HT1080 (cell line): ENCODE data around the gene GPC5. TPM values are rescaled to one million over a fixed set of nuclear protein-coding genes. Genes with fewer than 3 reads are reported as not detected.

ENCODE experiments used
- DNase-seq: peaks from one replicate; pipeline ENCODE4 v3.0.0-alpha.2; 2015; ENCODE audit warnings: low read depth
- total RNA-seq: library from RNA; depleted of rRNA; stranded (reverse); fragments of >200 nt; shearing (Covaris generic); gene quantifications from 2 replicates; pipeline ENCODE4 v1.2.3, GENCODE V29; 2014

GPC5 gene
- total RNA-seq, 1 experiment from 2014 or later, result 0.14 TPM

DNA sequence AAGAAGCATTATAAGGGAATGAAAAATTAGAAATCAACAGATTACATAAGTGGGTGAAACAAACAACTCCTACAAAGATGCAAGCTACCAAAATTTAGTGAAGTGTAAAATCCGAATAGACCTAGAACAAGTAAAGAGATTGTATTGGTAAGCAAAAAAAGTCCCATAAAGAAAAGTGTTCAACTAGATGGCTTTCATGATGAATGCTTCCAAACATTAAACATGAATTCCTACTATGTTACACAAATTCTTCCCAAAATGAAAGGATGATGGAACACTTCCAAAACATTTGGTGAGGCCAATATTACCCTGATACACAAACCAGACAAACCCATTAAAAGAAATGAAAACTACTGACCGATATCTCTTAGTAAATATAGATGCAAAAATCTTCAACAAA, 139.0 kb downstream of the GPC5 start:
- no peak for DNase-seq

DNA sequence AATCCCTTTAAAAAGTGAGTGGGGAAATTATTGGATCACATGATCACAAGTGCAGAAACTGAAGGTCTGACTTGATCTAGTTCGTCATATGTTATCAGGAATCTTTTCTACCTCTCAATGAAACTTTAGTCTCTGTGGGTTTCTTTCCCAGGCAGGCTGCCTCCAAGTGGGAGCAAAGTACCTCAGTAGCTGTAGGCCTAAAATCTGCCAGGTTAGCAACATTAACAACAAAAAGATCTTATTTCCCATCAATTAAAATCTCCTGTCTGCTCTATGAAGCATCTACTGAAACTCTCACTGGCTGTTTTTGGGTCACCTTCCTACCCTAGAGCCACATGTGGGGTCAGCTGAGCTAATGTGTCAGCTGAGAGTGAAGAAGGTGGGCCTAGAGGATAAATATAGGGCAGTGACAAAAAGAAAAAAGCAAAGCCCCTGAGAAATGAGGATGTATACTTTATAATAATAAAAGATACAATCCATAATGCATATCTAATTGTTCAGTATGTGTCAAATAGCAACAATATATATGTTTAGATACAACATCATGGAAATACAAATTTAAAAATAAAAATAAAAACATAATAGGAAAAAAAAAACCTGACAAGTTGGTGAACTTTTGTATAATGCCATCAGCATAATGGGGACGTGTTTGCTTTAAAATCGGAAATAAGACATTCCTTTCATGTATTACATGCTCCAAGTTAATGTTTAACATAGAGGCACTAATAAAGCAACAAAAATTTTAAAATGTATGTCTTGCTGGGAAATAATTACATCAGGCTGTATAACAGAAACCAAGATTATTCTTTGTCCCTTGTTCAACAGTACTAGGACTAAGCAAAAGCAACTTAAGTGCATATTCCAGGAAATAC, 141.1 kb downstream of the GPC5 start:
- DNase-seq, result no peak

DNA sequence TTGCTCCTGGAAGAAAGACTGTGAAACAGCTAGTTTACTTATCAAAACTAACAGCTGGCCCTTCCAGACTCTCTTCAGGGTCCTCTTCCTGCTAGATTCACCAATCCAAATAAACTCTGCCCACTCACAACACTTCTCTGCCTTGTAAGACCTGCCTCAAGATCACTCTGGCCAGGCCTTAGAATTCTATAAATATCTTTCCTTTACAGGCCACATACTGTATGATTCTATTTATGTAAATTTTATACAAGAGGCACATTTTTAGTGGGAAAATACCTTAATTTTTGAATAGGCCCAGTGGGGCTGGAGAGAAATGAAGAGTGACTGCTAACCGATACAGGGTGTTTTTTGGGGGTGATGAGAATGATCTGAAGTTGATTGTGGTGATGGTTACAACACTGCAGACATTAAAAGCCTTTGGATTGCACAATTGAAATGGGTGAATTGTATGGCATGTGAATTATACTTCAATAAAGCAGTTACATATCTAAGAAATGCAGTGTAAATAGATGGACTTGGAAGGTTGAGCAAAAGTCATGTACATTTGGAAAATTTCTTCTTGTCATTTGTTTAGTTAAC, 141.8 kb downstream of the GPC5 start:
- DNase-seq, result no peak

DNA sequence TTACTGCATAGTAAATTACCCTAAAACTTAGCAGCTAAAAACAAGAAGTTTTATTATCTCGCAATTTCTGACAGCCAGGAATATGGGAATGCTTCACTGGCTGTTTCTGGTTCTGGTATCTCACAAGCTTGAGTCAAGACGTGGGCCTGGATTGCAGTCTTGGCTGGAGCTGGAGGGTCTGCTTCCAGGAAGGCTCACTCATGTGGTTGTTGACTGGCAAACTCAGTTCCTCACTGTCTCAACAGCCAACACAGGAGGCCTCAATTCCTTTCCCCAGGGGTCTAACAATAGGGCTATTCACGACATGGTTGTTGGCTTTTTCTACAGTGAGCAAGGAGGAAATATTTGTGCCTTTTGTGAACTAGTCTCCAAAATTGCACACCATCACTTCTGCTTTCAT, 146.3 kb downstream of the GPC5 start:
- DNase-seq, result peak; percentile 63

DNA sequence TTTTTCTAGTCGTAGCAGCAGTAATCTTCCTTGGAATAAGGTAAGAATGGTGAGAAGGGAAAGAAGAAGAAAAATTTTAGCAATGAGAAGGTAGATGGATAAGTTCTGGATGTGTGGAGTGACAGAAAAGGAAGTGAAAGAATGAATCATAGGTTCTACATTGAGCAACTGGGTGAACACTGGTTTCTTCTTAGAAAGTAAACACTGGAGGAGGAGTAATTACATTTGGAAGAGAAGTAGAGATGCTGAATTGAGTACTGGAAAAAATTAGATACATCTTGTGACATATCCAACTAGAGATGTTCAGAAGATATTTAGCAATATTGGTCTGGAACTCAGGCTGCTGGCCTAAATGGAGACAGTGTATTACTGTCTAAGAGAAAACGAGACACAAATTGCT, 148.5 kb downstream of the GPC5 start:
- peak; percentile 67 for DNase-seq

DNA sequence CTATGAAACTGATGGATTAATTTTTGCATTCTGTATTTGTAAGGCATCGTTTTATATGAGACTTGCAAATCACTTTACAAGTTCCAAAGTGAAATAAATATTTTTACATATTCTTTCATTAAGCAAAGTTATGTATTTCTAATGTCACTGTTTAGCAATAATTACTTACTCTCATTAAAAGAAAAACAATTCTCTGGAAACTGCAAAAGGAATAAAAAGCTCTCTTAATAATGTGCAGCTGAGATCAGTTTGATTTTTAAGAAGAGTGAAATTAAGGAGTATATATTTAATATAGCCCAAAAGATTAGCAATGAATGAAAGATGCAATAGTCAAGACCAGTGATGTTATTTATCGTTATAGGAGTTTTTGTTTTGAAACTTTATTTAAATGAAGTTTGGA, 155.2 kb downstream of the GPC5 start:
- DNase-seq, result no peak

DNA sequence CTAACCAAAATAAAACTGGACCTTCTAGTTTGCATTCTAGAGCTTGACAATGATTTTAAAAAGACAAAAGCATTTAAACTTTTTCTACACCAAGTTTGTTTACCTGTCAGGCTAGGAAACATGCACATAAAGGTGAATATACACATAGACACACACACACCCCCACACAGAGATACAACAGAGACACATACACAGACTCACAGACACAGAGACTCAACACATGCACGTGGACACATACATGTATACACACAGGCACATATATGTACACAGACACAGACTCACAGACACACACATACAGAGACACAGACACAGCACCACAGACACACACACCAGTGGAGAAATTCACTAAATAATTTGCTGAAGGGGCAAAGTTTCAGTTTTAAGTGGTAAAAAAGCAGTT, 155.7 kb downstream of the GPC5 start:
- no peak for DNase-seq

DNA sequence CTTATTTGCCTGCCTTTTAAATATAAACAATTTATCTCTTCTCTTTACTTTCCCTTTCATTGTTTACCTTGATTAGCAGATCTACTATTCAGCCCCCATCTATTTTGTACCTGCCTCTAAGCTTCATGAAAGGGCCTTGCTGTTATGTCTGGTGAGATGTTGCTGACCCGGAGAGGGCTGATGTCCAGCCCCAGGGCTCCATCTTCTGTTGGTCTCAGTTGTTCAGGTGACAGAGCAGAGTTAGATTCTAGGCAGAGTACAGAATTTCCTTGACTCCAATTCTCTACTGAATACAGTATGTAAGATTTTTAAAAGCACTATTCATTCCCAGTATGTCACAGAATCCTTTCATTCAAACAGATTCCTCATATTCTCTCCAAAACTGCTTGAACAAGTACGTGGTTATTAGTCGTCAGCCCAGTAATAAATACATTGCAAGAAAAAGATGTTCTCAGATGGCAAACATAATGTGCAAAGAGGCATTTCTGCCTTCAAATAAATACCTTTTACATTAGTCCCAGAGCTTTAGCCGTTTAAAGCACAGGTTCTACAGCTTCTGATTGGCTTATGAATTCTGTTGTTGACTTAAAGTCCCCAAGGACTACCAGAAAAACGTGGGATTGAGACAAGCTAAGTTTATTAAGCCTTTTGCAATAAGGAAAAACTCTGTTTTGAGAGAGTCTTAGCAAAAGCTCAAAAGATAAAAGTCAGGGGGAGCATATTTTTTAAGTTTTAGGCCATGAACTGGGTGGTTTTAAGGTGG, 159.1 kb downstream of the GPC5 start:
- peak; percentile 3 for DNase-seq

DNA sequence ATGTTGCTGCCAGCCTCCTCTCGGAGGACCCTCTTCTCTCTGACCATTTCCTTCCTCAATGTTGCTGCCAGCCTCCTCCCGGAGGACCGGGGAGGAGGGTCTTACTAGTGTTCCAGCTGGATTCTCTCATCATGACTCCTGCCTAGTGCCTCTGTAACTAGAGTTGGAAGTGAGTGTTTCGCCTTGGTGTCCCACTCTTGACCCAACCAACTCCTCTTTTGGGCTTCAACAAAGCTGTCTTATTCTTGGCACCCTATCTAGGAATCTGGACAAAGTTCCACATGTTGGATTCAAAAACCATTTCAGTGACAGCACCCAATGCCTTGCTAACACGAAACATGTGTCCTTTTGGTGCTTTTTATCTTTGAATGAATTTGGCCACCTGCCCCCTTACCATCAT, 165.4 kb downstream of the GPC5 start:
- DNase-seq, result no peak

DNA sequence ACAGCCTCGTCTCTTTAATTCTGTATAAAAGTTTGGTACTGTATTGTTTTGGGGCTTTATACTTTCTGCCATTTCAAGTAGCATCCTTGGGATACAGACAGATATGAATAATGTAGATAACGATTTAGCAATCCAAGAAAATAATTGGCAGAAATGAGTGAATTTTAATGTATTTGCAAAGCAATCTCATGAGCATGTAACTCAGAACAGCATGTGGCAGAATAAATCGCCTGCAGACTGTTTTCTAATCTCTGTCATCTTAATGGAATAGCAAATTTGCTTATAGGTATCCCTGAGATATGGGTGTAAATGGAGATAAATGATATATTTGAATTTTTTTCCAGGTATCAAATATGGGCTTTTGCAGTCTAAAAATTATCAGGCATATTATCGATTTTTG, 166.0 kb downstream of the GPC5 start:
- DNase-seq, result no peak

DNA sequence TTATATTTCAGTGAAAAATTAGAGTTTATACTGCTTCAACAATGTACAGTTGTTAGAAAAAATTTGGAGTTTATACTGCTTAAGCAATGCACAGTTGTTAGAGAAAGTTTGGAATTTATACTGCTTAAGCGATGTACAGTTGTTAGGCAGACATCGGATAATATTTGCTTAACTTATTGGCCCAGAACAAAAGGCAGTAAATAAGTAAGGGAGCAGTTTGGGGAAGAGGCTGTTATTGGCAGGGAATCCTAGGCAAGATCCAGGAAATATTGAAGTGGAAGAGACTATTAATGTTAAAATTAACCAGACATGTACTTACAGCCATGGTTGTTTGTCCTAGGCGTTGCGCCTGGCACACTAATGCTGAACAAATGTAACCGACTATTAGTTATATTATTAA, 166.9 kb downstream of the GPC5 start:
- no peak for DNase-seq

DNA sequence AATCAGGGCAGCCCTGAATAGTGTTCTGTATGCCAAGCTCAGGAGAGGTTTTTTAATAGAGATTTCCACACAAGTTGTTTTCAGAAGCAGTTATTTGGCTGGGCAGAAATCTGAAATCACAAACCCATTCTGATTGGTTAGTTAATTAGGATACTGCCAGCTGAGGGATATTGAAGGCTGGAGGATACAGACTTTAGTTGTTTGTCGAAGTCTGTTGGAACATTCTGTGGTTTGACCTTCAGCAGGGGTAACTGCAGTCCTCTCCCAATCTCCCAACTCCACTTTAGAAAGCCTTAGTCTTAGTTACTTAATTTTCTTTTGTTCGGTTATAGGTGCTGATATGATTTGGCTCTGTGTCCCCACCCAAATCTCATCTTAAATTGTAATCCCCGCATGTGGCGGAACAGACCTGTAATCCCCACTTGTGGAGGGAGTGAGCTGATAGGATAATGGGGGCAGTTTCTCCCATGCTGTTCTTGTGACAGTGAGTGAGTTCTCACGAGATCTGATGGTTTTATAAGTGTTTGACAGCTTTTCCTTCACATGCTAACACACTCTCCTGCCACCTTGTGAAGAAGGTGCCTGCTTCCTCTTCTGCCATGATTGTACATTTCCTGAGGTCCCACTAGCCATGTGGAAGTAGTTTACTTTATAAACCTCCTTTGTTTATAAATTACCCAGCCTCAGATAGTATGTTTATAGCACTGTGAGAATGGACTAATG, 169.2 kb downstream of the GPC5 start:
- no peak for DNase-seq

DNA sequence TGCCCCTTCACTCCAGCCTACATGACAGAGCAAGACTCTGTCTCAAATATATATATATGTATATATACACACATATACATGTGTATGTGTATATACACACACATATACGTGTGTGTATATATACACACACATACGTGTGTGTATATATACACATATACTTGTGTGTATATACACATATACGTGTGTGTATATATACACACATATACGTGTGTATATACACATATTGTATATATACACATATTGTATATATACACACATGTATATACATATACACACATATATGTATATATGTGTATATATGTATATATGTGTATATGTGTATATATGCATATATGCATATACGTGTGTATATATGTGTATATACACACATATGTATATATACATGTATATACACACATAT, 173.3 kb downstream of the GPC5 start:
- DNase-seq, result no peak

DNA sequence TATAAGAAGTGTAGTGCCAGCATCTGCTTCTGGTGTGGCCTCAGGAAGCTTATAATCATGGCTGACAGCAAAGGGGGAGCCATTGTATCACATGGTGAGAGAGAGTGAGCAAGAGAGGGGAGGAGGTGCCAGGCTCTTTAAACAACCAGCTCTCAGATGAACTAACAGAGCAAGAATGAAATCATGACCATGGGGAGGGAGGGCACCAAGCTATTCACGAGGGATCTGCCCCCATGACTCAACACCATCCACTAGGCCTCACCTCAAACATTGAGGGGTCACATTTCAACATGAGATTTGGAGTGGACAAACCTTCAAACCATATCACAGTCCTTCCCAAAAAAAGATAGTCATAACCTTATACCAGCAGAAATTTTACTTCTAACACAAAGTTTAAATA, 174.0 kb downstream of the GPC5 start:
- DNase-seq, result peak; percentile 65

DNA sequence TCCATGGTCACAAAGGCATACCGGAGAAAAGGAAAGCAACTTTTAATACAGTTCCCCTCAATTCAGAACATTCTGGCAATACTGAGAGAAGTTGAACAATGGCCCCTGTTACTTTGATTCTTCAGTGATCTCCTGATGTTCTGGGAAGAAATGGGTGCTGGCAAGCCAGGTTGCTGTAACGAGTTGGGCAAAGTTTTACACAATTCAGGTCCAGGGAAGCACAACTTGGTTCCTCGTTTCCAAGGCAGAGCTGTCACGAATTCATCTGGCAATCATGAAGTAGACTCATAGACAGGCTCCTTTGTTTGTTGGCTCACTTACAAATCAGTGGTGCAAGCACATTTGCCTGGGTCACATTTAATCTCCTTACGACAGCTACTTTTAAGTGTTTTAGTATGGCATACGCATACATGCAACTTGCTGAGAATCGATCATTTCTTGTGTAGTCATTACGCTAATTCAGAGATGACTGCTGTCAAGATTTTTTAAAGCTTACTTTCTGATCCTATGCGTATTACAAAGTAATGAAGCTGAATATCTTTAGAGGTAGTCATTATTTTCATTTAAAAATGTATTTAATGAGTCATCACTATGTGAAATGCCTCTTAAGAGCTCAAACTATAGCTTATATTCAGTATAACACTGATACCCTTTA, 174.7 kb downstream of the GPC5 start:
- no peak for DNase-seq

DNA sequence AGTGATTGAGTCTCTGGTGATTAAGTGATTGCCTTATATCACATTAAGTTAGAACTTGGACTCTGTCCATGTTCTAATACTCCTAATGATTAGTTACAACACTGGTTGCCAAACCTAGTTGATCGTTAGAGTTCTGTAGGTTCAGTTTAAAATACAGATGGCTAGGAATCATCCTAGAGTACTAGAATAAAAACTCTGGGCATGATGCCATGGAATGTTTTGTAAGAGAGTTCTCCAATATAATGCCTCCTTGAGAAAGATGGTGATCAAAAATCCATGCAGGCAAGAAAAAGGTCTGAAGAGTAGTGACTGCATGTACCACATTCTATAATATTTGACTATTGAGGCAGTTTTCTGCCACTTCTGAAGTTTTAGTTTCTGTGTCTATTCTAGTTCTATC, 176.3 kb downstream of the GPC5 start:
- DNase-seq, result no peak

DNA sequence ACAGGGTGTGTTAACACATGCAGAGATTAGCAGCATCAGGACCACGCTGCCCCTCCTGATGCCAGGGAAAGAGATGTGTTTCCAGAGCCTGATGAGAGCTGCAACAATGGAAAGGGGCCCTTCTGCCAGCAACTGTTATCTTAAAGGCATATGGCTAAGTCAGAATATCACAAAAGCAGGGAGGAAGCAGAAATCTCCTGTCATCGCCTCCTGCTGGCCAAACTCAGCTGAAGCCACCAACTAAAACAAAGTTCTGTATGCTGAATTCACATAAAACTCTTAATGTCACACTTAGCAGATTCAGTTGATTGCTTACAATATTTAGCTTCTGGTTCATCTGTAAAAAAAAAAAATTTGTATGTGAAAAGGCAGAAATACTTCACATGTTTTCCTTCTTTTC, 178.2 kb downstream of the GPC5 start:
- peak; percentile 24 for DNase-seq

DNA sequence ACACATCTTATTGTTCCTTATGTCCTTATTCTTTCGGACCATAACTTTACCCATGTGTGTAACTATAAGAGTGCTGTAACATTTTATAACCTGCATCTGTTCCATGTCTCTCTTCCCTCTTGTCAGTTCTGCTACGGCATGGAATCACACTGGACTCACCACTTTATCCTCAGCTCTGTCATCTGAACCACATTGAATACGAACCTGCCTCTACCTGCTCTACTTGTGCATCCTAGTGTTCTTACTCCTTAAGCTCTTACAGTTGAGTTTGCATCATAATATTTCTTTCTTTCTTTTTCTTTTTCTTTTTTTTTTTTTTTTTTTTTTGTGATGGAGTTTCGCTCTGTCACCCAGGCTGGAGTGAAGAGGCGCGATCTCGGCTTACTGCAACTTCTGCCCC, 180.9 kb downstream of the GPC5 start:
- no peak for DNase-seq

DNA sequence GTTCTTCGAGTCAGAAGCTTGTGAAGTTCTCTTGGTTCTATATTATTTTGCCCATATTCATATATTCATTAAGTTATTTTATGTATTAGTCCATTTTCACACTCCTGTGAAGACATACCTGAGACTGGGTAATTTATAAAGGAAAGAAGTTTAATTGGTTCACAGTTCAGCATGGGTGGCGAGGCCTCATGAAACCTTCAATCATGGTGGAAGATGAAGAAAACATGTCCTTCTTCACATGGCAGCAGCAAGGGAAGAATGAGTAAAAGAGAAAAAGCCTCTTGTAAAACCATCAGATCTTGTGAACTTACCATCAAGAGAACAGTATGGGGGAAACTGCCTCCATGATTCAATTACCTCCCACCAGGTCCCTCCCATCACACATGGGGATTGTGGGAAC, 182.3 kb downstream of the GPC5 start:
- no peak for DNase-seq

DNA sequence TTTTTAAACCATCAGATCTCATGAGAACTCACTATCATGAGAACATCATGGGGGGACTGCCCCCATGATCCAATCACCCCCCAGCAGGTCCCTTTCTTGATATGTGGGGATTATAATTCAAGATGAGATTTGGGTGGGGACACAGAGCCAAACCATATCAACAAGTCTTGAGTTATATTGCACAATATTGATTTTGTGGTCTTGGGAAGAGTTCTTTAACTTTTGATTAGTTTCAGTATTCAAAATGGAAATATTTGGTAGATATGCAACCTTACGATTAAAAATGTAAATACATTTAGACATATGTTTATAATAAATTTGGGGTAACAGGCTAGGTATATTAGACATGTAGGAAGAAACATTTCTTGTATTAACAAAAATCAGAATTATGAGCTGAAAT, 188.2 kb downstream of the GPC5 start:
- DNase-seq, result no peak

DNA sequence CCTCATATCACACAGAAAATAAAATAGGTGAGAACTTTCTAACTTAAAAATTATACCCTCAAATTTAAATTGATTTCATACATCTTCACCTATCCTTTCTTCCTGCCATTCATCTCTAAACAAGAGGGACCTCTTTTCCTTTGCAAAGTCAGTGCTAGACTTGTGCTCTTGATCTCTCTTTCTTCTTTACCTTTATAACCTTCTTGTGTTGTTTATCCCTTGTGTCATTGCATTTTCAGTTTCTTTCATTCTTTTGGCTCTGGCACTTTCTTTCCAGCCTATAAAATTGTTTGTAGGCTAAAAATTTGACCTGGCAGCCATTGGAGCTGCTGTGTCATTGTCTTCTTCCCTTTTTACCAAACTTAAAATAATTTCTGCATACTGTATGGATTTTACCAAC, 190.1 kb downstream of the GPC5 start:
- no peak for DNase-seq
